Activated naive CD4-positive, alpha-beta T cell (primary cell): ENCODE data around the gene FAM187B.
A peak's percentile ranks its signal among the peaks of the same experiment; 100 is the strongest.
"Not testable (repeated sequence)": the region's sequence is repeated elsewhere in the genome, so short reads cannot be mapped to it uniquely, and the experiment has no call there.

ENCODE experiments used
- DNase-seq, 4 experiments: peaks; one replicate each; lab custom pipeline; 2025; lab: John Stamatoyannopoulos, UW

FAM187B gene

DNA sequence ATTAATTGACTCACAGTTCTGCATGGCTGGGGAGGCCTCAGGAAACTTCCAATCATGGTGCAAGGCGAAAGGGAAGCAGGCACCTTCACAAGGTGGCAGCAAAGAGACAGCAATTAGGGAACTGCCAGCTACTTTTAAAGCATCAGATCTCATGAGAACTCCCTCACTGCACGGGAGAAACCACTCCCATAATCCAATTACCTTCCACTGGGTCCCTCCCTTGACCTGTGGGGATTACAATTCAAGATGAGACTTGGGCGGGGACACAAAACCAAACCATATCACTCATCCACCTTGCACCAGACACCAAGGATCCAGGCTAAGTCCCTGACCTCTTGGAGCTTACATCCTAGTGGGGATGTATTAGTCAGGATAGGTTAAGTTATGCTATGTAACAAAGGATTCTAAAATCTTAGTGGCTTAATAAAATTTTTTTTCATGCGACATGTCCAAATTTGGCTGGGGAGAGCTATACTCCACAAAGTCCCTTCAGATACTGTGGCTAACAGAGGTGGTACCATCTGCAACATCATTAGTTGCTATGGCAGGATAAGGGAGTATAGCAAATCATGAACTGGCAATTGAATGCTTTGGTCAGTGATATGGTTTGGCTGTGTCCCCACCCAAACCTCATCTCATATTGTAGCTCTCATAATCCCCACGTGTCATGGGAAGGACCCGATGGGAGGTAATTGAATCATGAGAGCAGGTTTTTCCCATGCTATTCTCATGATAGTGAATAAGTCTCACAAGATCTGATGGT is 8.3 kb upstream of the FAM187B start:
- DNase-seq, result no peak

DNA sequence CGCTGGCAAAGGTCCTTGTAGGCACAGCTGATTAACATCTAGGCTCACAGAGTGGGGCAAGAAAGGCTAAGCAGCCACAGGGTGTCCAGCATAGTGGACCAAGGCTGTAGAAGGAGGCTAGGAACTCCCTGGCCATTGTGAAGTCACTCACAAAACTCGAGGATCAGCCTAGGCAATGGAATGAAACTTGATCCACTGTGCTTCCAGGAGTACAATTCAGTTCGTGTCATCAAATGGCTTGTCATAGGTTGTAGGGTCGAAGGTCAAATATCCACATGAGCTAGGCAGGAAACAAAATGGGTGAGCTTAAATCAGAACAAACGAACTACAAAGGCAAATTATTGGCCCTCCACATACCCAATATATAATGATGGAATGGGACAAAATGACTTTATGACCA is 4.4 kb upstream of the FAM187B start:
- DNase-seq, result no peak

DNA sequence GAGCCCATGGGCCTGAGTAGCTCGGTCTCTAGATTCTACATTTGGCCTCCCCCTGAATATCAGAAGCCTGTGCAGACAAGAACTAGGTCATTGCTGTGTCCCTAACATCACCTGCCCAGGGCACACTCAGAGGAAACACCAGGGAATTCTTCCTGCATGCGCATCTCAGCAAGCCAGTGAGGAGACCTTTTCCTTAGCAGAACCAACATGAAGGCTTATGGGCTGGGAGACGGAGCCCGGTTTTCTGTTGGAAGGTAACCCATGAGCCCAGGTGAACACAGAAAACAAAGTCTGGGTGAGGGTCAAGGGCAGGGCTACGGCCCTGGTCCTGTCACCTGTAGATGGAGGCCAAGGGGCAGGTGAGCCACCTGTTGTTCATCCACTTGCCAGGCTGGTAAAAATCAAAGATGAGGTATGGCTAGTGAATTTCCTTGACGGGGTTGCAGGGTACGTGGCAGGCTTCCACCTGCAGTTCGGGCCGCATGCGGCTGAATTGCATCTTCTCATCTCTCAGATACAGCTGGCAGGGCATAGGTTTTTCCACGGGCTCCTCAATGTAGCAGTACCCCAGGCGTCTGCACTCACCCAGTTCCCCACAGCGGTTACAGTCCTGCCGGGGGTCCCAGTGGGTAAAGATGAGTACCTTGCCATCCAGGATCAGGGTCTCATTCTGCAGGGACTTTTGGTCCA is 3.6 kb upstream of the FAM187B start:
- DNase-seq, result no peak

DNA sequence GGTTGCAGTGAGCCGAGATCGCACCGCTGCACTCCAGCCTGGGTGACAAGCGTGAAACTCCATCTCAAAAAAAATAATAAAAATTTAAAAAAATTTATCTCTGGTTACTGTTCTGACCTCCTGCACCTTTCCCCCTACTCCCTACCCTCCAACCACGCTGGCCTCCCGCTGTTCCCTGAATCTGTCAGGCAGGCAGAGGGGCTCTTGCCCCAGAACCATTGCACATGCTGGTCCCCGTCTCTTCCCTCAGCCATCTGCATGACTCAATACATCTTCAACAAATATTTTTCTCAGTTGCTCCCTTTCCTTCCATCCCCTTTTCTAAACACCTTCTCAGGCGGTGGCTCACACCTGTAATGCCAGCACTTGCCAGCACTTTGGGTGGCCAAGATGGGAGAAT is 1.1 kb upstream of the FAM187B start:
- no peak for DNase-seq

DNA sequence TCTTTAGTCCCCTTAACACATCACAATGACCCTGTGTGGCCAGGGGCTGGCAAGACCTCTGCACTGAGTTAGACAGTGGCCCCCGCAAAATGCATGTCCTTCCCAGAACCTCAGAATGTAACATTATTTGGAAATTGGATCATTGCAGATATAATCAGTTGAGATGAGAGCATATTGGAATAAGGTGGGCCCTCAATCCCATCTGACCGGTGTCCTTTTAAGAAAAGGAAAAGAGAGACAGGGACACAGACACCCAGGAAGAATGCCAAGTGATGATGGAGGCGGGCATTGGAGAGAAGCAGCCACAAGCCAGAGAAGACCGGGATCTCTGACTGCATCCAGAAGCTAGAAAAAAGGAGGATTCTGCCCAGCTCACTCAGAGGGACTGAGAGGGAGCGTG is 1.8 kb downstream of the FAM187B start:
- DNase-seq, result no peak

DNA sequence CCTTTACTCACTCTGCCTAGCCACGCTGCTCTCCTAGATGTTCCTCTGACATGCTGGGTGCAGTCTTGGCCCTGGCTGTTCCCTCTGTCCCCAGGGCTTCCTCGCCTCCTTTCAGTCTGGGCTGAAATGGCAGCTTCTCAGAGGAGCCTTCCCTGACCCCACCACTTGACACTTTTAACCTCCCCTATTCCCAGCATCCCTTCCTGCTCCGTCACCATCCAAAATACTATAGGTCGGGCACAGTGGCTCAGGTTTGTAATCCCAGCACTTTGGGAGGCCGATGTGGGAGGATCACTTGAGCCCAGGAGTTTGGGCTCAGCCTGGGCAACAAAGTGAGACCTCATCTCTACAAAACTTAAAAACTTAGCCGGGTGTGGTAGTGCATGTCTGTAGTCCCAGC is 2.6 kb downstream of the FAM187B start:
- DNase-seq, result no peak

DNA sequence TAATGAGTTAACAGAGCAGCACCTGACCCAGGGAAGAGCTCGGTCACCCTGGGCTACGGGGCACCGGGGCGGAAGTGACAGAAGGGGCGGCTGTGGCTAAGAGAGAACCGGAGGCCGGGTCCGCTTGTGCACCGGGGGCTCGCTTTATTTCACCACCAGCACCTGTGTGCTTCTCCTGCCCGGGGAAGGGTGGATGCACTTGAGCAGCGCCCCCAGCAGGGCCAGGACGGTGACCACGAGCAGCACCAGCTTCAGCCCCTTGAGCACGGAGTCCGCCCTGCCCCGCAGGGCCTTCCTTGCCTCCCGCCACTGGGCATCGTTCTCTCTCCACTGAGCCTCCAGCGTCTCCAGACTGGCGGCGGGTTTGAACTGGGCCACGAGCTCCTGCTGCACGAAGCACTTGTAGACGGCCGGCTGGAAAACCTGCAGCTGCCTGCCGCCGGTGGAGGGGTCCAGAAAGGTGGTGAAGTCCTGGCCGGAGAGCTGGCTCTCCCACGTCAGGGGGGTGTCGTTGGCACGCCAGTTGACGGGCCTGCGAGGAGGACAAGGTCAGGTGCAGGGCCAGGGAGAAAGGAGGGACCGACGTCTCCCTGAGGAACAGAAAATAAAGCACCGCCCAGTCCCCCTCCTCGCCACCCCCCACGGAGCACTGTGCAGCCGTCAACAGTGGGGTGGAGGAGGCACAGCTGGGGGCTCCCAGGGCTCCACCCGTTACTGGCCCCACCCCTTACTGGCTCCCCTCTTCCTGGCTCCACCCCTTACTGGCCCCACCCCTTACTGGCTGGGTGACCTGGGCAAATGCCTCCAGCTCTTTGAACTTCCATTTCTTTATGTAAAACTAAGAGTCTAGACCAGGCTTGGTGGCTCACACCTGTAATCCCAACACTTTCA is 3.6 kb downstream of the FAM187B start:
- DNase-seq, result no peak

DNA sequence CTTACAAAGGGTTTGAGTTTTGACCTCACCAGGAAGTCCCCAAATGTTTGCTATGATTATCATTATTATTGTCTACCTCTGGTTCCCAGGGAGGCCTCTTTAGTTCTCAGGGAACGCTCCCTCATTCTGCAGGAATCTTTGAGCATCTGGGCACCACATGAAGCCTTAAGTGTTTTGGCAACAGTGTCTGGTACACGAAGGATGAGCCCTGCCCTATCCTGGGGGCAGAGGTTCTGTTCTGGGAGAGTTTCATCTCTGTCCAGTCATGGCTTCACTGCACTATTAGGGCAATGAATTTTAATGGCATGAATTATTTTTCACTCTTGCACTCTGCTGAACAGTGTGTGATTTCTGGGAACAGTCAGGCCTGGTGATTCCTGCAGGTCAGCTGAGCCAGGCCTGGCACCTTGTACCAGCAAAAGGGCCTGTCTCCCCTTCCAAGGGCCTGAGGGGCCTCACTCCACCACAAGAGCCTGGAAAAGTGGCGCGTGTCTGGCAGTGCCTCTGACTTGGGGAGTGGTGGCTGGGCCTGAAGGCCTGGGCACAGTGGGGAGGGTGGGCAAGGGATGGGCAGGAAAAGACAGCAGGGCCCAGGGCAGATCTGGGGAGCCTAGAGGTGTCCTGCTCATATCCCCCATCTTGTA is 4.6 kb downstream of the FAM187B start:
- no peak for DNase-seq

DNA sequence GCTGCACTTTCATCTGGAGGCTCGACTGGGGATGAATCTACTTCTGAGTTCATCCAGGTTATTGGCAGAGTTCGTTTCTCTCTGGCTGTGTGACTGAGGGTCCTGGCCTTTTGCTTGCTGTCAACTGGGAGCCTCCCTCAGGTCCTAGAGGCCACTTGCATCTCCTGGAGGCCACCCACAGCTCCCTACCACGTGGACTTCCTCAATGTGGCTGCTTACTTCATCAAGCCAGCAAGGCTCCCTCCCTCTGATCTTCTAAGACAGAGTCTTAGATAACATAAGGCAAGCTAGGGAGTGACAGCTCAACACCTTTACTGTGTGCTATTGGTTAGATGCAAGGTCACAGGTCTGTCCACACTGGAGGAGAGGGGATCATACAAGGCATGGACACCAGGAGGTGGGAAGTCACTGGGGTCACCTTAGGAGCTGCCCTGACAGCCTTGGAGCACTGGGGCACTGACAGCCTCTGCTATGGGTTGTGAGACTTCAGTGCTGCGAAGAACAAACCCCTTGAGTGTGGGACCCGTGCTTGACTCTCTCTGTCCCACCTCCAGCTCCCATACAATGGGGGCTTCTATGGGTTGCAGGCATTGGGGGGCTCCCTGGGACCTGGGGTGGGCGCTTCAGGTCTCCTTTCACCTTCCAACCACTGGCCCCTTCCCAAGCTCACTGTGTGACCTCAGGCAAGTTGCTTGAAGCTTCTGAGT is 5.3 kb downstream of the FAM187B start:
- no peak for DNase-seq

DNA sequence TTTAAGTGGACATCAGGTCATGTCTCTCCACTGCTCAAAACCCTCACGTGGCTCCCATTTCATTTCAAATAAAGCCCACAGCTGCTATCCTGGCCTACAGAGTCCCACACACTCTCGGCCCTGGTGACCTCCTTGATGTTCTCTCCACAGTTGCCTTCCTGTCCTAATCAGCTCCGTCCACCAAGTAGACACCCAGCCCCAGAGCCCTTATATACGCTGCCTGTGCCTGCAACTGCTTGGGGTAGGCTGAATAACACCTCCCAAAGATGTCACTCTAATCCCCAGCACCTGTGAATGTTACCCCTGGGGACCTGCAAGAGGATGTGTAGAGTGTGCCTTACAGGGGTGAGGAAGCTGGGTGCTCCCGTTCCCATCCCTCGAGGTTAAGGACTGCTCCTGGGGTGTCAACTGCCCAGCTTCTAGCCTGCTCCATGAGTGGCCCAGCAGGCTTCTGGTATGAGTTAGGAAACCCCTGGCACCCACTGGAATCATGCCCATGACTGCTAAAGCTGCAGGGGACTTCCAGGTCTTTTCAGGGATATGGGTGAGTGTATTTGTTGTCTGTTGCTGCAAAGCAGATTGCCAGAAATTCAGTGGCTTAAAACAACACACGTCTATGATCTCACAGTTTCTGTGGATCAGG is 6.0 kb downstream of the FAM187B start:
- no peak for DNase-seq

DNA sequence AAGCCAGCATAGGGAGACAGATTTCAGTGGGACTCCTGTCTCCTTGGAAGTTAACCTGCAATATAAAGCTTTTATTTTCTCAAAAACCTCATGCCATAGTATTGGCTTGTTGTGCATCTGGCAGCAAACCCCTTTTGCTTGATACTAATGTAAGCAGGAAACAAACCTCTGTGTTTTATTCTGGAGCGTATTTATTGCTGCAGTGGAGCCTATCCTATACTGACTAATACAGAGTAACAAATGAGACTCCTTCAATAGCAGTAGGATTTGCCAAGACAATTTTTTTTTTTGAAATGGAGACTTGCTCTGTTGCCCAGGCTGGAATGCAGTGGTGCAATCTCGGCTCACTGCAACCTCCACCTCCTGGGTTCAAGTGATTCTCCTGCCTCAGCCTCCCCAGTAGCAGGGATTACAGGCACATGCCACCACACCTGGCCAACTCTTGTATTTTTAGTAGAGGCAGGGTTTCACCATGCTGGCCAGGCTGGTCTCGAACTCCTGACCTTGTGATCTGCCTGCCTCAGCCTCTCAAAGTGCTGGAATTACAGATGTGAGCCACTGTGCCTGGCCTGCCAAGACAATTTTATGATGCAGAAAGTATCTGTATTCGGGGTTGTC is 7.5 kb downstream of the FAM187B start:
- DNase-seq, result not testable (repeated sequence)

DNA sequence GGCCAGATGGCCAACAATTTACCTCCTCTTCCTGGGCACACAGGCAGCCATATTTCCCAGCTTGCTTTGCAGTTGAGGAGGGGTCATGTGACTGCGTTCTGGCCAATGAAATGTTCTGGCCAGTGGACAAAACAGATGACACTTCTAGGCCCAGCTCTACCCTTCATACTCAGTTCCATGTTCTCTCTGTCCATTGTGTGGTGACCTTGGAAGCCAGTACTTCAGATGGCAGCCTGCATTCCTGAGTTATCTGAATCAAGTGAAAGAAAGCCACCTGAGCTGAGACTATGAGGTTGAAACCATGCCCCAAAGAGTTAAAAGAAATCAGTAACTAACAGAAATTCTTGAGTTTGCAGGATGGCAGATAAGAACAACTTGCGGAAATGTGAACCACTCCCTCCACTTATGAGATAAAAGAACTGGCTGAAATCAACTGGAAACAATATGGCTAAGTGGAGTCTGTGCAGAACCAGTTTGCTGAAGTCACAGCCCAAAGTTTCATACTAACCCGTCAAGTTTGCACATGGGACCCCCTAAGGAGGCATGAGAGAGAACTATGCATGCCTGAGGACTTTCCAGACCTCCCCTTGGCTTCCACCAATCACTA is 8.1 kb downstream of the FAM187B start:
- DNase-seq, result no peak

DNA sequence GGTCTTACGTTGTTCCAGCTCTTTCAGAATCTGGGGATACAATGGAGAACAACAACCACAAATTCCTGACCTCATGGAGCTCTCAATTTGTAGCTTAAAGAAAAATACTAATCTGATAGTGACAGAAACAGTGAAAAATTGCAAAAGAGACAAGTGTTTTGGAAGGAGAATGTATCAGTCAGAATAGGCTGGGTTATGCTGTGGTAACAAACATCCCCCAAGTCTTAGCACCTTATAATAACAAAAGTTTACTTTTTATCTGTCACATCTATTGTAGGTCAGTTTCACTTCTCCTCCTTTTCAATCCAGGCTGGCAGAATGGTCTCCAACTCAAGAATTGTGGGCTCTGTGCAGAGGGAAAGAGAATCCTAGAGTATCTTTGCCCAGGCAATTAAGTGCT is 9.5 kb downstream of the FAM187B start:
- no peak for DNase-seq

DNA sequence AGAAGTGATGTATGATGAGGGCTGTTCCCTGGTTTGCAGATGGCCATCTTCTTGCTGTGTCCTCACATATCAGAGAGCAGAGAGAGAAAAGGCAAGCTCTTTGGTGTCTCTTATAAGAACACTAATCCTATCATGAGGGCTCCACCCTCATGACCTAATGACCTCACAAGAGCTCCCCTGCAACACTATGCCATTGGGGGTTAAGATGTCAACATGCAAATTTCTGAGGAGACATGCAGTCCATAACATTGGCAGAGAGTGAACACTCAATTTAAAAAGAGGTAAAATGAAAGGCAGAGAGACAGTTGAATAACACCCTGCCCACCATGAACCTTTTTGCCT is 10.9 kb downstream of the FAM187B start:
- DNase-seq, result no peak

DNA sequence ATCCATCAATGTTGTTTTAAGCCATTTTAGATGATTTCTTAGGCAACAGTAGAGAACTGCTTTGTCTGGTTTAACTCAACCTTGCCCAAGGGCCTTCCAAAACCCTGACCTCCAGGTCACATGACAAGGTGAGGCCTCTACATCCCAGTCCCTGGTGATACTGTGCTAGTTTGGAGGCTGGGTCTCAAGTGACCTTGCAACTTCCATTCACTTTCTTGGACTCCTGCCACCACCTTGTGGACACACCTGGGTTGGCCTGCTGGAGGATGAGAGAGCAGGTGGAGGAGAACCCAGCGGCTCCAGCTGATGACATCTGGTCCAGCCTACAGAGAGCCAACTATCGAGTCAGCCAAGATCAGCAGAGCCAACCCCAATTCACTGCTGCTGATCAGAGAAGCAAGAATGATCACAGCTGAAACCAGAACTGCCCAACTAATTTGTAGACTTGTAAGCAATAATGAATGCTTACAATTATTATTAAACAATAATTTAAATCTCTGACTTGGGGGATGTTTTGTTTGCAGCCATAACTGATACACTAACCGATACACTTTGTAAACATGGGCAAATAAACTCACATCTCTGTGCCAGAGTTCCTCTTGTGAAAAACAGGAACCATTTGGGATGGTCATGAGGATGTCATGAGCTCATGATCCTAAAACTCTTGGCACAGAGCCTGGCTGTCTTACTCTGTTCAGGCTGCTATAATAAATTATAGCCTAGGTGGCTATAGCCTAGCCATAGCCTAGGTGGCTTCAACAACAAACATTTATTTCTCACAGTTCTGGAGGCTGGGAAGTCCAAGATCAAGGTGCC is 11.5 kb downstream of the FAM187B start:
- DNase-seq, result peak in 1 of 4 experiments; percentile 20

DNA sequence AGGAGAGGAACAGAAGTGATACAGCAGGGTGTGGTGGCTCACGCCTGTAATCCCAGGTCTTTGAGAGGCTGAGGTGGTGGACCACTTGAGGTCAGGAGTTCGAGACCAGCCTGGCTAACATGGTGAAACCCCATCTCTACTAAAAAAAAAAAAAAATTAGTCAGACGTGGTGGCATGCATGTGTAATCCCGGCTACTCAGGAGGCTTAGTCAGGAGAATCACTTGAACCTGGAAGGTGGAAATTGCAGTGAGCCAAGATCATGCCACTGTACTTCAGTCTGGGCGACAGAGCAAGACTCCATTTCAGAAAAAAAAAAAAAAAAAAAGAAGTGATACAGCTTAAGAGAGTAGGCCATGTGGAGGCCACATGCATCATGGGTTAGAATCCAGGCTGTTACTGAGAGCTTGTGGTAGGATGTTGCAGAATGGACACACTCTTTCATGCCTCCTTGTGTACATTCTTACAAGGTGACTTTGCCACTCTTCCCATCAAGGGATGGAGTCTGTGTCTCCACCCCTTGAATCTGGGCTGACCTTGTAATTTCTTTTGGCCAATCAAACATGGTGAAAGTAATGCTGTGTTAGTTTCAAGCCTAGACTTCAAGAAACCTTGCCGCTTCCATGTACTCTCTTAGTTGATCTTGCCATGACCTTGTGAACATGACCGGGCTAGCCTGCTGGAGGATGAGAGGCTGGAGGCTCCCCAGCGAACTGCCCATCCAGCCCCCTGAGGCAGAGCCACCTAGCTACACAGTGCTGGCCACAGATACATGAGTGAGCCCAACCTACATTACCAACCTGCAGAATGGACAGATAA is 12.3 kb downstream of the FAM187B start:
- no peak for DNase-seq

DNA sequence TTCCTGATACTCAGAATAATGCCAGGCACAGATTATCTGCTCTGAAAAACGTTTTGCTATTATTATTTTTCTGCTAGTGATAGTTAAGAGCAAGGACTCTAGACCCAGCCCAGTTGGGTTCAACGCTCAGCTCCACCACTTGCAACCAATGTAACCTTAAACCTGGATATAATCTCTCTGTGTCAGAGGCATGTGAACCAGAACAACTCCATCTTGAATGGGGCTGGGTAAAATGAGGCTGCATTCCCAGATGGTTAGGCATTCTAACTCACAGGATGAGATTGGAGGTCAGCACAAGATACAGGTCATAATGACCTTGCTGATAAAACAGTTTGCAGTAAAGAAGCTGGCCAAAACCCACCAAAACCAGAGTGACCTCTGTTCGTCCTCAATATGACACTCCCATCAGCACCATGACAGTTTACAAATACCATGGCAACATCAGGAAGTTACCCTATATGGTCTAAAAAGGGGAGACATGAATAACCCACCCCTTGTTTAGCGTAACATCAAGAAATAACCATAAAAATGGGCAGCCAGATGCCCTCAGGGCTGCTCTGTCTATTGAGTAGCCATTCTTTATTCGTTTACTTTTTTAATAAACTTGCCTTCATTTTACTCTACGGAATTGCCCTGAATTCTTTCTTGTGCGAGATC is 13.6 kb downstream of the FAM187B start:
- DNase-seq, result no peak
